Upper lobe of left lung (tissue), 4 donors: ENCODE results near the gene CCR5.

Source experiments
- CTCF ChIP-seq, 6 experiments: fragments of 450-650 bp in 4 of 6; fragments of 200-600 bp in 2 of 6; sonication (generic) in 2 of 6; IDR thresholded peaks; one replicate each; pipeline ENCODE4 v1.5.1; 2016 to 2019; ENCODE audit warnings: antibody characterized with exemption in 6 of 6
- POLR2A ChIP-seq, 4 donors: fragments of 450-650 bp; IDR thresholded peaks; one replicate each; pipeline ENCODE4 v1.5.1; 2016 to 2017; ENCODE audit warnings: antibody characterized with exemption in 4 of 4, mild to moderate bottlenecking in 2 of 4
- POLR2AphosphoS5 ChIP-seq, 2 donors: sonication (generic); formaldehyde crosslinking; IDR thresholded peaks; one replicate each; pipeline ENCODE4 v1.5.1; 2017; ENCODE audit warnings: antibody characterized with exemption in 2 of 2

GRCh38 chr3:46335541-46335940 lies 35.2 kb upstream of the CCR5 start:
- TF ChIP-seq CTCF (IDR thresholded peaks at IDR 0.05) (no peak), POLR2AphosphoS5 (IDR thresholded peaks at IDR 0.05) (no peak), POLR2A (IDR thresholded peaks at IDR 0.05) (no peak)
